UCSD-AML1 (cell line): ENCODE data around the gene TEAD1.

Source experiments
- DNase-seq: peaks from one replicate; lab custom pipeline; 2025; ENCODE audit not compliant: unreplicated experiment; lab: John Stamatoyannopoulos, UW

Gene TEAD1

DNA sequence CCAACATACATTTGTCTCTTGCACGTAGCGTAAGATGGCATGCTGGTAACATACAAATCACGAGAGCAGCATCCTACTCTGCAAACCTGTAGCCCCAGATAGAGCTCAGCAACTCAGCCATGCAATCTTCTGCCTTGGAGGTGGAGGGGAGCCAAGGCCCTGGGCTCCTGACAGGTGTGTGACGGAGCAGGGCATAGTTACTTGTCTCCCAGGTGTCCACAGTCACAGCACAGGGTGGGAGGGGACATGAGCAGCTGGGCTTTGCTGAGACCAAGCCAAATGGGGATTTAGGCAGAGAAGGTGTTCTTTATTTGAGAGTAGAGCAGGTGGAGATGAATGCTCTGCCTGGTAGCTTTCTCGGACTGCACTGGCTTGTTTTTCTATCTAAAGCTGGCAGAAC is 111.7 kb downstream of the TEAD1 start:
- no peak for DNase-seq

DNA sequence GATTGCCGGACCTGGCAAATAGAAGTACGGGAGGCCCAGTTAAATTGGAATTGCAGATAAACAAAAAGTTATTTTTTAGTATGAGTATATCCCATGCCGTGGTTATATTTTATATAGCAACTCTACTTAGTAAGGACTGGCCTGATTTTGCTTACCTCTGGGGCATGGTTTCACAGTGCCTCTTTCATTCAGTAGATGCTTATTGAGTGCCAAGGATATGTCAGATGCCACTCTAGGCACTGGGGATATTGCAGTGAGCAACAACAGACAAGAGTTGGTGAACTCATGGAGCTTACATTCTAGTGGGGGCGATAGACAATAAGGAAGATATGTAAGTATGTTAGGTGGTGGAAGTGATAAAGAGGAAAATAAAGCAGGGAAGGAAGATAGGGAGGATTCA is 112.2 kb downstream of the TEAD1 start:
- no peak for DNase-seq

DNA sequence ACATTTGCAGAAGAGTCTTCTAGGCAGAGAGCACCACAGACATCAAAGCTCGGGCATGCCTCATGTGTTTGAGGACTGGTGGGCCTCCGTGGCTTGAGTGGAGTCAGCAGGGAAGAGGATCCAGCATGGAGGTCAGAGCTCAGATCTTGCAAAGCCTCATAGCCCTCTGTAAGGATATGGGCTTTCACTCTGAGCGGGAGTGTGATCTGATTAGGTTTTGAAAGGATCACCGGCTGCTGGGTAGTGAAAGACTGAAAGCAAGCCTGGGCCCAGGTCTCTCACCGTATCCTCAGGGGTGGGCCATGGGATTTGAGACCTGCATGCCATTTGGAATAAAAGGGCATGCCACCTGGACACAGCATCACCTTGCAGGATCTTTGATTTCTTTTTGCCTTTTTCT is 112.7 kb downstream of the TEAD1 start:
- DNase-seq = no peak

DNA sequence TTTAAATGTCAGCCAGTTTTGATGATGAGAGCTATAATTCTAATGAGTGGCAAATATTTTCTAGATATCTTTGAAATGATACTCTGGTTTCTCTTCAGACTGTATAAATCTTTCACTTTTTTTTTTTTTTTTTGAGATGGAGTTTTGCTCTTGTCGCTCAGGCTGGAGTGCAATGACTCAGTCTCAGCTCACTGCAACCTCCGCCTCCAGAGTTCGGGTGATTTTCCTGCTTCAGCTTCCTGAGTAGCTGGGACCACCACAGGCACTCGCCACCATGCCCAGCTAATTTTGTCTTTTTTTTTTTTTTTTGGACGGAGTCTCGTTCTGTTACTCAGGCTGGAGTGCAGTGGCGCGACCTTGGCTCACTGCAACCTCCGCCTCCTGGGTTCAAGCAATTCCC is 113.6 kb downstream of the TEAD1 start:
- DNase-seq = no peak

DNA sequence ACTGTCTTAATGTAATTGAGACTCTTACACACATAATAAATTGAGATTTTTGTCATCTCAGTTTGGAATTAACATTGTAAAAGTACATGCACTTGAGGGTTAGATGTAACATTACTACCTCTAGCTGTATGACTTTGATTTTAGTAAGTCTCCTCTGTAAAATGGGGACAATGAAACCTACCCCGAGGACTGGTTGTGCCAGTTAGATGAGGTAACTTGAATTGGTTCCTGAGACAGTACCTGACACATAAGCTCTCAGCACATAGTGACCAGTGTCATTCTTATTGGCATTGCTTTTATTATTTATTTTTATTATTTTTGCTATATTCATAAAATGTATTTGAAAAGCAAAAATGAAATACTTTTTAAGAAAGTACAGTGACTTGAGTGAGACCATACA is 114.8 kb downstream of the TEAD1 start:
- DNase-seq = no peak

DNA sequence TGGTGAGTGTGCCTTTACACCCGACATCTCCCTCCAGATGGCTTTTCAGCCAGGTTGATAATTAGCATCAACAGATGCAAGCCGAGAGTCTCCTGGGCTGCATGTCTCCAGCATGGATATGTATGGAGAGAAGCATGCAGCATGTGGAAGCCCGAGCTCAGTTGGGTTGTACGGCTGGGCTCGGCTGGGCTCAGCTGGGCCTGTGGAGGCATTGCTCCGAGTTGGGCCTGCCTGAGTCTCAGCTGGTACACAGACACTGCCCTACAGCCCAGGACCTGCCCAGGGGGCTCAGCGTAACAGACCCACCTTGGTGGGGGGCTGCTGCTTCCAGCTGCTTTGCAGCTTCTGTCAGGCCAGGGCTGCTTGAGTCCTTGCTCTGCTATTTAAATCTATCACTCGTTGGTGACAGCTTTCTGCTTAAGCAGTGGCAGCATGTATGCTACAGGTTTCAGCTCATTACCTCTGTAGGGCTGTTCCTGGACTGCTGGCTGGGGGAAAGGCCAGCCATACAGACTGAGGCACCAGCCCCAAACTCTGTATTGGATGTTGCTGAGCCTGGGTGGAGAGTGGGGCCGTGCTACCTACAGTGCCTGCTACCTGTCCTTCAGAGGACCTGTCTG is 115.5 kb downstream of the TEAD1 start:
- no peak for DNase-seq

DNA sequence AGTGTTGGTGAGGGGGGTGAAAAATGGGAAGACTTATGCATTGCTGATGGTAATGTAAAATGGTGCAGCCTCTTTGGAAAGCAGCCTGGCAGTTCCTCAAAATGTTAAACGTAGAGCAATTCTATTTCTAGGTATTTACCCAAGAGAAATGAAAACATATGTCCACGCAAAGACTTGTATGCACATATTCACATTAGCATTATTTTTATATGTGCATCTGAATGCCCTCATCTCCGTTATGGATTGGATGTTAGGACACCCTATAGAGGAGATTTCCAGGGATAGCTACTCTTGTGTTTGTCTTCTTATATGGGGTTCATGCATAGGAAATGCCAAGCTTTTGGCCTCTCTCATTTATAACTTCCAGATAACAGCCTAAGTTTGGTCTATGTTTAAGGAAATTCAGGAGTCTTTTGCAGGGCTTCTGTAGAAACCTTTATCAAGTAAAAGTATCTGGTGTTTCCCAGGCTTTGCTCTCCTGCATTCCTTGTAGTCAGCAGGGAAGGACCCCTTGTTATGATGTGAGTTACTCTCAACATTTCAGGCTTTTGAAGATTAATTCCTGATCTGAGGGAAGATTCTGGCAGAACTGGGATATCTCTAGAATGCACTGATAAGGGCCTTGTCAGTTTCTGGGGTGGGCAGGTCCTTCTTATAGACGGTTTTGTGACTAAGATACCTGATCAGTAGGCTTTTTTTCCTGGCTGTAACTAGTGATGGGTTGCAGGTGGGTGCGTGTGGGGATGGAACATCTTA is 116.8 kb downstream of the TEAD1 start:
- no peak for DNase-seq

DNA sequence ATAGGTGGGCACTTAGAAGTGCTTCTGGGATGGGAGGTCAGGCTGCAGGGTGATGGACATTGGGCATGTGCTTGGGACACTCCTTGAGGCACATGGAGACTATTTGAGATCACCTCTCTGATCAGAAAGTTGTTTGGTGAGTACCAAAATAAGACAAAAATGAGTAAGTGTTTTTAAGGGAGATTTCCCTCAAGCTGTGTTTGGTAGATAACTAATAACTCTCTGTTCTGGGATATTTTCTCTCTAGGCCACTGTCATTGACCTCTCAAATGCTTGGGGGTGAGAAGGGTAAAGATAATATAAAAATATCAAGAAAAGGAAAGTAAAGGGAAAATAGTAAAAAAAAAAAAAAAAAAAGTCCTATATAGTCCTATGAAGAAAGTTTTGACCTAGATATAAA is 117.8 kb downstream of the TEAD1 start:
- DNase-seq = no peak

DNA sequence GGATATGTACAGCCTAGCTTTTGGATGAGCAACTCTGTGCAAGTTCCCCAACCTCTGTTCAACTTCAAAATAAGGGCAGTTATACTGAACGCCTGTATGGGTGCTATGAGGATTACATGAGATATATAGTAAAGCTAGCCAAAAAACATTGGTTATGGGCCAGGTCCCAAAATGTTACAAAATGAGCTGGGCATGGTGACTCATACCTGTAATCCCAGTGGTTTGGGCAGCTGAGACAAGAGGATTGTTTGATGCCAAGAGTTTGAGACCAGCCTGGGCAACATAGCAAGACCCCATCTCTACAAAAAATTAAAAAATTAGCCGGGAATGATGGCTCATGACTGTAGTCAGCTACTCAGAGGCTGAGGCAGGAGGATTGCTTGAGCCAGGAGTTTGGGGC is 118.4 kb downstream of the TEAD1 start:
- no peak for DNase-seq

DNA sequence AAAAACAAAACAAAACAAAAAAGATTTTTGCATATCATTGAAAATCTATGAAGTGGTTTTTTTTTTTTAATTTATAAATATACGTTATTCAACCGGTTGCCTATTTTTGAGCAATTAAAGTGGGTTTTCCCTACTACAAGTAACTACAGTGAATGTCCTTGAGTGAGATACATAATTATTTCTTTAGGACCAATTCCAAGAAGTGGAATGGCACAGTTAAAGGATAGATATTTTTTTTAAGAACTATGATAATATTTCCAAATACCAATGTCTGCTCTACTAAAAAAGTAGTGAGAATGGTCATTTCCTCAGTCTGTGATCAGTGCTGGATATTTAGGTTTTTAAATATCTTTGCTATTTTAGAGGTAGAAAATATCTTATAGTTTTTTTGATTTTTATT is 118.8 kb downstream of the TEAD1 start:
- no peak for DNase-seq

DNA sequence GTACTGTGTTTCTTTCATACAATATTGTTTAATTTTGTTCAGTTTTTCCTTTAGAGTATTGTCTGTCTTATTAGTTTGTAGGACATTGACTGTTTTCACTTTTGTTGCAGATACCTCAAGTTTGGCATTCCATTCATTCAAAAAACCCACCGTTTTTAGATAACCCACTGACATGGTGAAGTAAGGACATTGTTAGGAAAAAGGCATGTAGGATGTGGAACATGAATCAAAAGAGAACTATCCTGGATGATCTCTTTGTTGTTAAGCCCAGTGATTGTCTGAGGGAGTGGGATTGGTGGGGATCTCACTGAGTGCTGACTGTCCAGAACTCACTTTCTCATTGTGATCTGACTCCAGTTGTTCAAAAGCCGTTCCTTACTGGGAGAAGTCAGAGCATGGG is 119.3 kb downstream of the TEAD1 start:
- no peak for DNase-seq

DNA sequence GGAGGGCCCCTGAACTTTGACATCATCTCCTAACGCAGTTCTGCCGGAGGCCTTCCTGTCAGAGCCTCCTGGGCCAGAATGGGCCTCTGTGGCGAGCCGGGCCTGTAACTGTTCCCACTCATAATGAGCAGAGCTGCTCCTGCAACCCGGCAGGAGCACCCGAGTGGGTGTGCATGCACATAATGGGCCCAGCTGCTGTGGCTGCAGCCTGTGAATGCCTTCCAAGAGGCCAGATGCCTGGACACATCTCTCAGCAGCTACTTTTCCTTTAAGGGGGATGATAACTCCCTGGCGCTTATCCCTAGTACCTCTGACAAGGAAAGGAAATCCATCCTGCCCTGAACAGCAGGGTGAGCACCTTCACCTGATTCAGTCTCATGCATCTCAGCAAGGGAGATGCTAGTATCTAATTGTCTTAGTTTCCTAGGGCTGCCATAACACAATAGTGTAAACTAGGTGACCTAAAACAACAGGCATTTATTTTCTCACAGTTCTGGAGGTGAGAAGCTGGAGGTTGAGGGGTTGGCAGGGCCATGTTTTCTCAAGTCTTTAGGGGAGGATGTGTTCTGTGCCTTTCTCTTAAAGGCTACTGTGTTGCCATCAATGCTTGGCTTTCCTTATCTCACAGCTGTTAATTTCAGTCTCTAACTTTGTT is 120.5 kb downstream of the TEAD1 start:
- no peak for DNase-seq

DNA sequence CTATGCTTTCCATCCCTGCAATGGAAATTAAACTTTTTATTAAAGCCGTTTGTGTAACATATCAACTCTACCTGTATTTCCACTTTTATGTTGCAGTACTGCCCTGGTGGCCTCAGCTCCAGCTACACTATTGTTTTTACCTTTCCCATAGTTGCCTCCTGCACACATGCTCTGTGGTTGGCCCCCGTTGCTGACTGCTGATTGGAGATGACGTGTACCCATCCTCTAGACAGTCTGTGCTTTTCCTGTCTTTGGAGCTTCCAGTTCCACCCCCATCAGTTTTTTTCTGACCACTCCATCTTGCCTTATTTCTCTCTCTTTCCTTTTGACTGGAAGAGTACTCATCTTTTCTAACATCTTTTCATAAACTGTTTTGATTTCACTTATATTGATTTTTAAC is 123.8 kb downstream of the TEAD1 start:
- no peak for DNase-seq

DNA sequence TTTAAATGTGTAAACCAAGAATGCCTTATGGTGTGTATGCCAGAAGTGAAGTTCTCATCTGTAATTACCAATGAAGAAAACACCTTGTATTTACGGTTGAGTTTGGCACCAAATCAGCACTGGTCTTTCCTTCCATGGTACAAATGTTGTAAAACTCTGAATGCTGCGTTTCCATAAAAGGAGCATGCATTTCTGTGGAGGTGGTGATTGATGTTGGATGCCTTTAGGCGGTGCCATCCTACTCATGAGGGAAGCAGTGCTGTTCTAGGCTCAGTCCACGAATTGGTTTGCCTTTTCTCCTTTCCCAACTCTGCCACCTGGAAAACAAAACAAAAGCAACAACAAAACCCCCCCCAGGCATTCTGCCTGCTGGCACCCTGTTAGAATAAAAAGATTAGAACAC is 124.4 kb downstream of the TEAD1 start:
- no peak for DNase-seq

DNA sequence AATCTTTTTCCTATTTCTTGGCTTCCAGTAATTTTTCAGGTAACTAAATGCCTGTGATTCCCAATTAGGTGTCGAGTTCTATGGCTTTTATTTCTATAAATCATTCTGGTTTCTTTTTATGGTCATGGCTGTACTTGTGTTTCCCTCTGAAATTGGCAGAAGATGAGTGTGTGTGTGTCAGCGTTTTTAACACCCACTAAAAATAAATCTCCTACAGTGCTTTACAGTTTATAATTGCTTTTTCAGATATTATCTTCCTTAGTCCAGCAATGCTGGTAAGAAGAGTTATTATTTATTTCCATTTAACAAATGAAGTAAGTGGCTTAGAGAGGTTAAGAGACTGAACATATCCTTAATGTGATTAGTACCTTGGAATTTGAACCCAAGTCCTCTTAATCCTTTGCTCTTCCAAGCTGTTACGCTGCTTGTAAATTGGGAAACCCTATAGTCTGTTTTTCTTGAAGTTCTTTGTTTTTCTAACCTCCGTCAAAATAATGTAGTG is 125.2 kb downstream of the TEAD1 start:
- no peak for DNase-seq

DNA sequence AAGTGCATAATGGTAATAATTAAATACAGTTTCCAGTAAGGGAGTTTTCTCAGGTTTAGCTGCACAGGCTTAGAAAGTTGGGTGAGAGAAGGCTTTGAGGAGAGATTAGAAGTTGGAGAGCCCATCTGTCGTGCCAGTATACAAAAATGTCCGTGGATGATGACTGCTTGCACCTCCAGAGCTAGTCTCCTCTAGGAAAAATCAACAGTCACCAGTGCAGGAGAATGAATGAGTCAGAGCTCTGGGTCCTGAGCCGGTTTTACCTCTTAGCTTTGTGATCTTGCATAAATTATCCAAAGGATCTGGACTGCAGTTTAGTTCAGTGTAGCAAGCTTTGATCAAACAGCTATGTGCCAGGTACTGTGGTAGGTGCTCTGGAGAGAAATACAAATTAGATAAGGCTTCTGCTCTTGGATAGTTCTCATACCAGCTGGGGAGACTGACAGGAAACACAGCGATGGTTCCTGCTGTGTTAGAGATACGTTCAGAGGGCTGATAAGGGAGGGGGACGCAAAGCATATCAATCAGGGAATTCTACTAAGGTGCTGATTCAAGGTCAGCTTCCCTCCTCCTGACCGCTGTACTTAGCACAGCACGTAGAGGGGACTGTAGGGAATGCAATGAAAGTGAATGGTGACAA is 125.9 kb downstream of the TEAD1 start:
- DNase-seq = no peak

DNA sequence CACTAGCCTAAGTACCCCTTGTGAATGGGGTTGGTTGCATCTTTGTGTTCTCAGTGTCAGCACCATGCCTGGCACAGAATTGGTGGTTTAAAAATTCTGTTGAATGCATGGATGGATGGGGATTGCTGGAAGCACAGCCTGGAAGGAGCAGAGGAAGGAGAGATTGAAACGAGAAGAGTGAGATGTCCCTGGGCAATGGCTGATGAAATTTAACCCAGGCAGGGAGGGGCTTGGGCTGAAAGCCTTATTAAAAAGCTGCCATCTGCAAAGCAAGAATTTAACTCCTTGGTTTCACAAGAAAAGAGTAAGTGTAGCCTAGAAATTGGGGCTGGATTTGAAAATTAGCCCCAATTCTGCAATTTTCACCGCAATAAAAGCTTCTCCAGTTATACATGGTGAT is 126.7 kb downstream of the TEAD1 start:
- no peak for DNase-seq

DNA sequence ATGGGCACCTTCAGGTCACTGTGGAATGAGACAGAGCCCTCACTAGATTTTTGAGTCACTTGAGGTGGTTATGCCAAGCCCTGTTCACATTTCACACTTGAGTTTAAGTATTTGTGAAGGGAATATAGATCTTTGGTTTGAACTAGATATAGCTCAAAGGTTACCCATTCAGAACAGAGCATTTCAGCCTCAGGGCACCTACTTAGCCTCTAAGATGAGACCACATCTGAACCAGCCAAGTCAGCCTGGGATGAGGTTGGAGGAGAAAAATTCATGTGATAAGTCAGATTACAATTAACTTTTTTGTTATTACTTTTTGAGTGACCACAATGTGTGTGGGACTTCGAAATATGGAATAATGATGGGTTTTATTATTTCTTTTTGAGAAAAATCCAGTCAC is 127.8 kb downstream of the TEAD1 start:
- no peak for DNase-seq

DNA sequence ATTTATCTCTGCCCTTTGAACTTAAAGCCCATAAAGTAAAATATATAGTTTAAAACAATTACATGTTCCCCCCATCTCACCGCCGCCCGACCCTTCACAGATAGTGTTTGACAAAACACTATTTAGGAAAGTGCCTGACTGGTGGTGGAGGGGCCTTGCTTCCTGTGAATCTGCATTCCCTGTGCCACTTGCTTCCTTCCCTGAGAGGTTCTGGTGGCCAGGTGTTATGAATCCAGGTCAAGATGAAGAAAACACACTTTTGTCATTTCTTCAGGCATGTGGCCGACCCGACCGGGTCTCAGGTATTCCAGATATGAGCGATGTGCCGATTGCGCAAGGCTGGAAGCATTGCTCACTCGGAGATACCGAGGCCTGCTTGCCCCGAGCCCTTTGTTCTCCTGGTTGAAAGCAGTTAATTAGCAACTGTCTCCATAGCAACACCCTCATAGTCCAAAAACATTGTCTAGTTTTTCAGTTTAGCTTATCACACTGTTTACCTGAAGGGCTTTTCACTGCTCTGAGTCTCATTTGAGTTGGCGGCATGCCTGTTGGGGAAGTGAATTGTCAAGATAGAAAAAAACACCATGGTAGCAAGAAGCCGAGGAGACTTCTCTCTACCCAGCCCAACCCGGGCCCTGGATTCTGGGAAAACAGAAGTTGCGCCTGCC is 128.3 kb downstream of the TEAD1 start:
- DNase-seq = no peak

DNA sequence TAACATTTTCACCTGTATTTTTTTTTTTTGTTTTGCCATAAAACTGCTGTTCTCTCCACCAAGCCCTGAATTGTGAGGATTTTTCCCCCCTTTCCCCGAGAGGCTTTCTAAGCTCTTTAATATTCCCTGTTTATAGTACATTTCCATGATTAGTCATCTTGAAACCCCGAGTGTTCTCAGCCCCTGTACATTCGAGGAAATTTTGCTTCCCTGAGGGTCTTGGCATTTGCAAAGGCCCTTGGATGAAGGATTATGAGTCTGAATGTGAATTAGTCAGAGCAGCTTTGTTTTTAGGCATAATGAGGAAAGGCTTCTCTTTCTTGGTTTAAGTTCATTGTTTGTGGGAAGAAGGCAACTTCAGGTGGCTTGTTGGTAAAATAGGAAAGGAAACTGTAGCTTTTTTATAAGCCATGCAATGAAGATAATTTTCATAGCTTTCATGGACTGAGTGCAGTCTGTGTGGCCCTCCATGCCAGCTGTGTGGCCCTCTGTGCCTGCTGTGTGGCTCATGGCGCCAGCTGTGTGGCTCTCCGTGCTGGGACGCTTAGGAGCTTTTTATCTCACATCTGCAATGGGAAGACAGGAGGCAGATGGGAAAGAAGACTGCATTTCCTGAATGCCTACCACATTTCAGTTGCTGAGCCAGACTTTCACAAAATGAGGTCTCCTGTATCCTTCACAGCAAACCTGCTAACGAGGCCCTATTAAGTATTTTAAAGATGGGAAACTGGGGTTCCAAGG is 129.0 kb downstream of the TEAD1 start:
- no peak for DNase-seq

DNA sequence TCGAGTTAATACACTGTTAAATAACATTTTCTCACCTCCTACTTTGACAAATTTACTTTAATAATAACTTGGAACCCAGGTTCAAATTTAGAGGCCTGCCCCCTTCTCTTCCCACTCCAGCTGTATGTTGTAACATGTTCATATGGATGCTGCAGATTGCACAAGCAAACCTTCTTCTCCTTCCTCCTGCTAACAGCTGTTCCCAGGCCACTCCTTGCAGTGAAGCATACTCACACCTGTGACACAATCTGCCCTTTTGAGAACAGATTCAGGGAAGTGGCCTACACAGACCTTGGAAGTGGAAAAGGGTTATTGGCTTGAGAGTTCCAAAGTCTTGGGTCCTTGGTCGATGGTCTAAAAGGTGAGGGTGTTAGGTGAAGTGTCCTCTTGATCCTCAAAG is 131.9 kb downstream of the TEAD1 start:
- DNase-seq = no peak
